Measurements from ENCODE around the gene THOP1.

DNA sequence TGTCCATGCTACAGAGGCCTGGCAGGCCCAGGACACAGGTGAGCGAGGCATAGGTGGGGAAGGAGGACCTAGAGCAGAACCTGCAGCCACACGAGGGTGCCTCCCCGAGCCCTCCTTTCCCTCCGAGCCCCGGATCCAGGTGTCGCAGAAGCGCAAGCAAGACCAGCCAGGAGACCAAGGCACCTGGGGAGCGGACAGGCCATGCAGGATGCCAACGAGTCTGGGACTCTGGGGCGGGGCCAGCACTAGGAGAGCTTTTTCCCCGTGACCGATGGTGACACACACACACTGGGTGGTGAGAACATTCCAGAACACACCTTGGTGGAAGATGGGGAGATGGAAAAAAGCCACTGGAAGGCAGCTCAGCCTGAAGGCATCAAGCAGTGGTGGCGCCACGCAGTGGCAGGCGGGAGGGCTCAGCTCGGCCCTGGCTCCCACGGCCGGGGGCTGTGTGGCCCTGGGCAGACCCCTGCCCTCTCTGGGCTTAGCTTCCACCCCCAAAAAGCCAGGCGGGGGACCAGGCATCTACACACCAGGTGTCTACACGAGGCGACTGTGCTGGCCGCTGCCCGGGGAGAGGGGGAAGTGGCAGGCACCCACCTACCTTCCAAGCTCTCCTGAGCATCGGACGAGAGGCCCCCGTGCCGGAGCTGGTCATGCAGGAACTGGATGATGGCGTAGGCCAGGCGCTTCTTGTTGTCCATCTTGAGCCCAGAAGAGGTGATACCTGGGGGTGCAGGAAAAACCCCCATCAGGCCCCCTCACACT lies 16.8 kb upstream of the THOP1 start:
- TF ChIP-seq, protein P1, sequence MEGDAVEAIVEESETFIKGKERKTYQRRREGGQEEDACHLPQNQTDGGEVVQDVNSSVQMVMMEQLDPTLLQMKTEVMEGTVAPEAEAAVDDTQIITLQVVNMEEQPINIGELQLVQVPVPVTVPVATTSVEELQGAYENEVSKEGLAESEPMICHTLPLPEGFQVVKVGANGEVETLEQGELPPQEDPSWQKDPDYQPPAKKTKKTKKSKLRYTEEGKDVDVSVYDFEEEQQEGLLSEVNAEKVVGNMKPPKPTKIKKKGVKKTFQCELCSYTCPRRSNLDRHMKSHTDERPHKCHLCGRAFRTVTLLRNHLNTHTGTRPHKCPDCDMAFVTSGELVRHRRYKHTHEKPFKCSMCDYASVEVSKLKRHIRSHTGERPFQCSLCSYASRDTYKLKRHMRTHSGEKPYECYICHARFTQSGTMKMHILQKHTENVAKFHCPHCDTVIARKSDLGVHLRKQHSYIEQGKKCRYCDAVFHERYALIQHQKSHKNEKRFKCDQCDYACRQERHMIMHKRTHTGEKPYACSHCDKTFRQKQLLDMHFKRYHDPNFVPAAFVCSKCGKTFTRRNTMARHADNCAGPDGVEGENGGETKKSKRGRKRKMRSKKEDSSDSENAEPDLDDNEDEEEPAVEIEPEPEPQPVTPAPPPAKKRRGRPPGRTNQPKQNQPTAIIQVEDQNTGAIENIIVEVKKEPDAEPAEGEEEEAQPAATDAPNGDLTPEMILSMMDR (IDR thresholded peaks at IDR 0.05) = no peak
- no peak for TF ChIP-seq POLR2A (IDR thresholded peaks at IDR 0.05)
